ENCODE measurements around the gene DCLRE1A. TPM values are rescaled to one million over a fixed set of nuclear protein-coding genes. Genes with fewer than 3 reads are reported as not detected.

The DCLRE1A gene
- 1 to 10 TPM; 4.7 to 6.5 (median 5.1) TPM for total RNA-seq
- long read RNA-seq, donor 1, full-length matches to known transcripts = 6 of 7 reads
- long read RNA-seq, donor 1, partial matches to known transcripts = 0 of 7 reads
- long read RNA-seq, donor 1, other reads (novel, unspliced or antisense) = 1 of 7 reads
- long read RNA-seq, donor 2 = 0 reads

- intact Hi-C loops (cut with DNase I, micrococcal nuclease) = no loop called here
- peaks cover 19% of the 10 kb centered on the region for H3K4me1 ChIP-seq (ENCODE audit: low read depth)
Observed at GRCh38 chr10:113854013-113854760, at the start of gene DCLRE1A, which contains the start of gene NHLRC2. Gene DCLRE1A, minus strand, starts transcription at chr10:113854082. Its CDS starts 900 bp downstream, at chr10:113853182. Gene NHLRC2, plus strand, starts transcription at chr10:113854661. Its CDS starts 212 bp downstream, at chr10:113854873.

GRCh38 chr10:113899952-113900598, 46.2 kb upstream of the DCLRE1A start:
- intact Hi-C loops (cut with DNase I, micrococcal nuclease) = no loop called here
- no peaks in the 10 kb centered on the region for H3K36me3 ChIP-seq (ENCODE audit: low read depth)
- TF ChIP-seq CTCF (IDR thresholded peaks at IDR 0.05) = no peak
- H3K4me1 ChIP-seq (ENCODE audit: low read depth) = no peaks in the 10 kb centered on the region
- H3K4me3 ChIP-seq = no peak overlapping the region
- no peak for ATAC-seq
- DNase-seq = no peak
- H3K9me3 ChIP-seq = no peaks in the 10 kb centered on the region

More at GRCh38 chr10:113854013-113854760, at the start of gene DCLRE1A, which contains the start of gene NHLRC2:
- peak; percentile 85 to 86 (median 86) for DNase-seq
- Histone ChIP-seq H3K9me3 (no peaks in the 10 kb centered on the region), H3K36me3 (ENCODE audit: low read depth) (no peaks in the 10 kb centered on the region), H3K4me3 (peak within 1 kb of the TSS; percentile 90)
- TF ChIP-seq CTCF (IDR thresholded peaks at IDR 0.05) = no peak
- peak; percentile 88 for ATAC-seq

- ATAC-seq (no peak), DNase-seq (no peak)
- Histone ChIP-seq H3K4me3 (no peak overlapping the region), H3K36me3 (ENCODE audit: low read depth) (no peaks in the 10 kb centered on the region), H3K4me1 (ENCODE audit: low read depth) (no peaks in the 10 kb centered on the region), H3K9me3 (no peaks in the 10 kb centered on the region)
- TF ChIP-seq CTCF (IDR thresholded peaks at IDR 0.05) = no peak
- intact Hi-C loops (cut with DNase I, micrococcal nuclease) = no loop called here
Observed at GRCh38 chr10:113897693-113898618, 44.1 kb upstream of the DCLRE1A start.

GRCh38 chr10:113895018-113895417, 41.1 kb upstream of the DCLRE1A start:
- Histone ChIP-seq H3K36me3 (ENCODE audit: low read depth) (no peaks in the 10 kb centered on the region), H3K4me1 (ENCODE audit: low read depth) (no peaks in the 10 kb centered on the region), H3K9me3 (no peaks in the 10 kb centered on the region), H3K4me3 (no peak overlapping the region)
- DNase-seq = no peak
- intact Hi-C loops (cut with DNase I, micrococcal nuclease) = no loop called here
- TF ChIP-seq CTCF (IDR thresholded peaks at IDR 0.05) = no peak
- no peak for ATAC-seq

GRCh38 chr10:113894581-113894980, 40.7 kb upstream of the DCLRE1A start:
- intact Hi-C loops (cut with DNase I, micrococcal nuclease) = no loop called here
- no peaks in the 10 kb centered on the region for H3K36me3 ChIP-seq (ENCODE audit: low read depth)
- DNase-seq (no peak), ATAC-seq (no peak)
- no peaks in the 10 kb centered on the region for H3K9me3 ChIP-seq
- H3K4me1 ChIP-seq (ENCODE audit: low read depth) = no peaks in the 10 kb centered on the region
- no peak overlapping the region for H3K4me3 ChIP-seq
- no peak for TF ChIP-seq CTCF (IDR thresholded peaks at IDR 0.05)

All from mucosa of descending colon (tissue), 3 donors.